Measurements from ENCODE around the gene DSN1. TPM values are rescaled to one million over a fixed set of nuclear protein-coding genes. Genes with fewer than 3 reads are reported as not detected.

The DSN1 gene
- total and polyA plus RNA-seq, 2 experiments from 2014 or later = 19.4 to 26.4 TPM

DNA sequence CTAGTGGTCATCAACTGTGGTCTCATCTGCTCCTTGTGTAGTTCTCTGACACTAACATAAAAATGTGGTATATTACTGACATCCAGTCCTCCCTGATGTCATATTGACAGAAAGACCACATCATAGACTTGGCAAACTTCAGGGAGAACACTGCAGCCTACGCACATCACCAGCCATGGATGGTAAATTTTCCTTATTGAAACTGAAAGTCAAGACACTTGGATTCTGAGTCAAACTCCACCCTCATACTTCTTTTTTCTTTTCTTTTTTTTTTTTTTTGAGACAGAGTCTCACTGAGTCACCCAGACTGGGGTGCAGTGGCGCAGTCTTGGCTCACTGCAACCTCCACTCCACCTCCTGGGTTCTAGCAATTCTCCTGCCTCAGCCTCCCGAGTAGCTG lies 53.1 kb downstream of the DSN1 start (continued):
- TF ChIP-seq, protein P1, sequence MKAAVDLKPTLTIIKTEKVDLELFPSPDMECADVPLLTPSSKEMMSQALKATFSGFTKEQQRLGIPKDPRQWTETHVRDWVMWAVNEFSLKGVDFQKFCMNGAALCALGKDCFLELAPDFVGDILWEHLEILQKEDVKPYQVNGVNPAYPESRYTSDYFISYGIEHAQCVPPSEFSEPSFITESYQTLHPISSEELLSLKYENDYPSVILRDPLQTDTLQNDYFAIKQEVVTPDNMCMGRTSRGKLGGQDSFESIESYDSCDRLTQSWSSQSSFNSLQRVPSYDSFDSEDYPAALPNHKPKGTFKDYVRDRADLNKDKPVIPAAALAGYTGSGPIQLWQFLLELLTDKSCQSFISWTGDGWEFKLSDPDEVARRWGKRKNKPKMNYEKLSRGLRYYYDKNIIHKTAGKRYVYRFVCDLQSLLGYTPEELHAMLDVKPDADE (IDR thresholded peaks at IDR 0.05) = no peak
- no peak for TF ChIP-seq CREB1 (CRISPR knock-in tag; IDR thresholded peaks at IDR 0.05; ENCODE audit: low read depth)
- no peak for TF ChIP-seq STAT1 (IDR thresholded peaks at IDR 0.05; ENCODE audit: unreplicated experiment)
- TF ChIP-seq ZNF114 (CRISPR knock-in tag; IDR thresholded peaks at IDR 0.05) = no peak
- TF ChIP-seq, protein P2, sequence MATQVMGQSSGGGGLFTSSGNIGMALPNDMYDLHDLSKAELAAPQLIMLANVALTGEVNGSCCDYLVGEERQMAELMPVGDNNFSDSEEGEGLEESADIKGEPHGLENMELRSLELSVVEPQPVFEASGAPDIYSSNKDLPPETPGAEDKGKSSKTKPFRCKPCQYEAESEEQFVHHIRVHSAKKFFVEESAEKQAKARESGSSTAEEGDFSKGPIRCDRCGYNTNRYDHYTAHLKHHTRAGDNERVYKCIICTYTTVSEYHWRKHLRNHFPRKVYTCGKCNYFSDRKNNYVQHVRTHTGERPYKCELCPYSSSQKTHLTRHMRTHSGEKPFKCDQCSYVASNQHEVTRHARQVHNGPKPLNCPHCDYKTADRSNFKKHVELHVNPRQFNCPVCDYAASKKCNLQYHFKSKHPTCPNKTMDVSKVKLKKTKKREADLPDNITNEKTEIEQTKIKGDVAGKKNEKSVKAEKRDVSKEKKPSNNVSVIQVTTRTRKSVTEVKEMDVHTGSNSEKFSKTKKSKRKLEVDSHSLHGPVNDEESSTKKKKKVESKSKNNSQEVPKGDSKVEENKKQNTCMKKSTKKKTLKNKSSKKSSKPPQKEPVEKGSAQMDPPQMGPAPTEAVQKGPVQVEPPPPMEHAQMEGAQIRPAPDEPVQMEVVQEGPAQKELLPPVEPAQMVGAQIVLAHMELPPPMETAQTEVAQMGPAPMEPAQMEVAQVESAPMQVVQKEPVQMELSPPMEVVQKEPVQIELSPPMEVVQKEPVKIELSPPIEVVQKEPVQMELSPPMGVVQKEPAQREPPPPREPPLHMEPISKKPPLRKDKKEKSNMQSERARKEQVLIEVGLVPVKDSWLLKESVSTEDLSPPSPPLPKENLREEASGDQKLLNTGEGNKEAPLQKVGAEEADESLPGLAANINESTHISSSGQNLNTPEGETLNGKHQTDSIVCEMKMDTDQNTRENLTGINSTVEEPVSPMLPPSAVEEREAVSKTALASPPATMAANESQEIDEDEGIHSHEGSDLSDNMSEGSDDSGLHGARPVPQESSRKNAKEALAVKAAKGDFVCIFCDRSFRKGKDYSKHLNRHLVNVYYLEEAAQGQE (IDR thresholded peaks at IDR 0.05; ENCODE audit: unreplicated experiment) = no peak
- TF ChIP-seq, protein P3, sequence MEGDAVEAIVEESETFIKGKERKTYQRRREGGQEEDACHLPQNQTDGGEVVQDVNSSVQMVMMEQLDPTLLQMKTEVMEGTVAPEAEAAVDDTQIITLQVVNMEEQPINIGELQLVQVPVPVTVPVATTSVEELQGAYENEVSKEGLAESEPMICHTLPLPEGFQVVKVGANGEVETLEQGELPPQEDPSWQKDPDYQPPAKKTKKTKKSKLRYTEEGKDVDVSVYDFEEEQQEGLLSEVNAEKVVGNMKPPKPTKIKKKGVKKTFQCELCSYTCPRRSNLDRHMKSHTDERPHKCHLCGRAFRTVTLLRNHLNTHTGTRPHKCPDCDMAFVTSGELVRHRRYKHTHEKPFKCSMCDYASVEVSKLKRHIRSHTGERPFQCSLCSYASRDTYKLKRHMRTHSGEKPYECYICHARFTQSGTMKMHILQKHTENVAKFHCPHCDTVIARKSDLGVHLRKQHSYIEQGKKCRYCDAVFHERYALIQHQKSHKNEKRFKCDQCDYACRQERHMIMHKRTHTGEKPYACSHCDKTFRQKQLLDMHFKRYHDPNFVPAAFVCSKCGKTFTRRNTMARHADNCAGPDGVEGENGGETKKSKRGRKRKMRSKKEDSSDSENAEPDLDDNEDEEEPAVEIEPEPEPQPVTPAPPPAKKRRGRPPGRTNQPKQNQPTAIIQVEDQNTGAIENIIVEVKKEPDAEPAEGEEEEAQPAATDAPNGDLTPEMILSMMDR (conservative IDR thresholded peaks at IDR 0.05; ENCODE audit: low read depth in 2 of 2) = no peak
- TF ChIP-seq POLR2AphosphoS5 (IDR thresholded peaks at IDR 0.05; ENCODE audit: low read depth) = no peak

DNA sequence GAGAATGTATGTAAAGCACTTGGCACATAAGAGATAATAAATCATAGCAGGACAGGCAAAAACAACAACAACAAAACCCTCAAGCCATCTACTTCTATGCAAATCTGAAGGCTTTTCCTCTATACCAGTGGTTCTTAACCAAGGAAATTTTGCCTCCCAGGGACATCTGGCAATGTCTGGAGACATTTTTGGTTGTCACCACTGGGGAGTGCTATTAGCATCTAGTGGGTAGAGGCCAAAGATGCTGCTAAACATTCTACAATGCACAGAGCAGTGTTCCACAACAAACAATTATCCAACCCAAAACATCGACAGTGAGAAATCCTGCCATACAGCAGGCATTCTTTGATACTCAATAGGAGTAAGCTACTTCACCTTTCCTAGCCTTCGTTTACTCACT lies 55.9 kb downstream of the DSN1 start:
- Histone ChIP-seq H3K27ac (ENCODE audit: low read depth) (no peak overlapping the region), H3K79me2 (replicated peaks; ENCODE audit: insufficient read depth) (no peaks in the 10 kb centered on the region), H3K4me2 (no peak overlapping the region), H3K9me2 (ENCODE audit: insufficient read depth) (no peaks in the 10 kb centered on the region), H3F3A (replicated peaks; ENCODE audit: low read depth) (no peaks in the 10 kb centered on the region), H3K4me1 (ENCODE audit: insufficient read depth) (no peaks in the 10 kb centered on the region), H3K27me3 (ENCODE audit: insufficient read depth) (no peaks in the 10 kb centered on the region), H2AFZ (no peak overlapping the region), H4K20me1 (replicated peaks; ENCODE audit: insufficient read depth) (0 out of 2 replicates have a peak, but pooled peaks cover 10% of the 10 kb centered on the region), H3K36me3 (ENCODE audit: insufficient read depth) (no peaks in the 10 kb centered on the region), H3K4me3 (no peak overlapping the region)
- DNase-seq (ENCODE audit: low spot score) = peak; percentile 76
- Mint-ChIP-seq H3K27ac (no peak overlapping the region), H3K9me3 (no peaks in the 10 kb centered on the region), H3K36me3 (ENCODE audit: low read depth) (no peaks in the 10 kb centered on the region), H3K4me1 (no peaks in the 10 kb centered on the region), H3K27me3 (ENCODE audit: insufficient read depth, low read depth, poor library complexity) (peaks cover 2% of the 10 kb centered on the region), H3K4me3 (no peak overlapping the region)
- TF ChIP-seq, protein P3 (conservative IDR thresholded peaks at IDR 0.05; ENCODE audit: low read depth in 2 of 2) = peak; percentile 58 to 66
- TF ChIP-seq, protein P2 (IDR thresholded peaks at IDR 0.05; ENCODE audit: unreplicated experiment) = no peak
- no peak for TF ChIP-seq ZNF331 (CRISPR knock-in tag; IDR thresholded peaks at IDR 0.05; ENCODE audit: low read depth)
- TF ChIP-seq EZH2phosphoT487 (IDR thresholded peaks at IDR 0.05; ENCODE audit: unreplicated experiment) = no peak
- no peak for TF ChIP-seq EZH2 (IDR thresholded peaks at IDR 0.05; ENCODE audit: low read depth, unreplicated experiment)
- TF ChIP-seq POLR2AphosphoS5 (IDR thresholded peaks at IDR 0.05; ENCODE audit: low read depth) = no peak
- TF ChIP-seq STAT1 (IDR thresholded peaks at IDR 0.05; ENCODE audit: unreplicated experiment) = no peak
- TF ChIP-seq CREB1 (CRISPR knock-in tag; IDR thresholded peaks at IDR 0.05; ENCODE audit: low read depth) = no peak
- peak; percentile 84 for ATAC-seq
